WI38 (cell line): ENCODE results near the gene DOK4.
A peak's percentile ranks its signal among the peaks of the same experiment; 100 is the strongest.
"Not testable (repeated sequence)": the region's sequence is repeated elsewhere in the genome, so short reads cannot be mapped to it uniquely, and the experiment has no call there.

ENCODE experiments used
- H3K4me3 ChIP-seq: 2 replicates; pipeline ENCODE4 v1.5.1; 2011; ENCODE audit warnings: low read depth, mild to moderate bottlenecking, control low read depth, low read length
- TF ChIP-seq, protein P1 (sequence below): IDR thresholded peaks from 2 replicates; pipeline ENCODE4 v1.5.1; 2012; ENCODE audit warnings: low read depth, mild to moderate bottlenecking, control low read depth, low read length

Gene DOK4

DNA sequence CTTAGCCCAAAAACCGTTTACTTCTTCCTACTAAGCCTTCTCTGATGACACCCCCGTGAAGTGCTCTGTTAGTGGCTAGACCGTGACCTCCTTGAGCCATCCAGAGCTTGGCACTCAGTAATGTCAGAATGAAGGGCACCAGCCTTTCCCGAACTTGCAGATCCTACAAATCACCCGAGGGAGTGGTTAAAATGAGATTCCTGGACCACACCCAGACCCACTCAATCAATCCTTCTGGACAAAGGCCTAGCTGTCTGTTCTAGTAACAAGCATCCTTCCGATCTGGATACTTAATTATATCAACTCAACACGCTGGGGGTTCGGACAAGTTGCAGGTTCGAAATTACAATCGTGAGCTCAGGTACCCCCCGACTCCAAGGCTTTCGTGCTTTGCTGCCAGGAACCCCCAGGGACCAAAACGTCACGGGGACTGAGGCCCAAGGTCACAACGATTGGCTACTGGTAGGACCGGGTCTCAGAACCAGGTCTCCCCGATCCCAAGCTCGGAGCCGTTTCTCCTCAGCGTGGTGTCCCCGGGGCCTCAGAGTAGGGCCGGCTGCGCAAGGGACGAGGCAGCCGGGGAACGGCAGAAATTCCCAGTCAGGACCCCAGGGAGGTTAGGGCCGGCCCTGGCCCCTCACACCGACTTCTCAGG, 39.6 kb downstream of the DOK4 start:
- TF ChIP-seq, protein P1, sequence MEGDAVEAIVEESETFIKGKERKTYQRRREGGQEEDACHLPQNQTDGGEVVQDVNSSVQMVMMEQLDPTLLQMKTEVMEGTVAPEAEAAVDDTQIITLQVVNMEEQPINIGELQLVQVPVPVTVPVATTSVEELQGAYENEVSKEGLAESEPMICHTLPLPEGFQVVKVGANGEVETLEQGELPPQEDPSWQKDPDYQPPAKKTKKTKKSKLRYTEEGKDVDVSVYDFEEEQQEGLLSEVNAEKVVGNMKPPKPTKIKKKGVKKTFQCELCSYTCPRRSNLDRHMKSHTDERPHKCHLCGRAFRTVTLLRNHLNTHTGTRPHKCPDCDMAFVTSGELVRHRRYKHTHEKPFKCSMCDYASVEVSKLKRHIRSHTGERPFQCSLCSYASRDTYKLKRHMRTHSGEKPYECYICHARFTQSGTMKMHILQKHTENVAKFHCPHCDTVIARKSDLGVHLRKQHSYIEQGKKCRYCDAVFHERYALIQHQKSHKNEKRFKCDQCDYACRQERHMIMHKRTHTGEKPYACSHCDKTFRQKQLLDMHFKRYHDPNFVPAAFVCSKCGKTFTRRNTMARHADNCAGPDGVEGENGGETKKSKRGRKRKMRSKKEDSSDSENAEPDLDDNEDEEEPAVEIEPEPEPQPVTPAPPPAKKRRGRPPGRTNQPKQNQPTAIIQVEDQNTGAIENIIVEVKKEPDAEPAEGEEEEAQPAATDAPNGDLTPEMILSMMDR, result no peak
- H3K4me3 ChIP-seq, result peak overlapping the region; percentile 94

DNA sequence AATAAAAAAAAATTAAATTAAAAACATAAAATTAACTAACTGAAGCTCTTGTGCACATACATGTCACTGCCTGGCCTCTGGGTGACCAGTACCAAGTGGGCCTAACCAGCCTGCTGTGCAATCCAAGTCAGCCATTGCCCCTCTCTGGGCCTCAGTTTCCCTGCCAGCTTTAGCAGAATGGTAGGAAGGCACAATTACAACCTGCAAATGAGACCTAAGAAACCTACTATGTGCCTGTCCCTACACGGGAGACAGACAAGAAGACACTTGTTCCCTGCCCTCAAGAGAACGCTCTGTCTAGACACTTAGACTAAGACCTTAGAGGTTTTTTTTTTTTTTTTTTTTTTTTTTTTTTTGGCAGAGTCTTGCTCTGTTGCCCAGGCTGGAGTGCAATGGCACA, 40.8 kb downstream of the DOK4 start:
- H3K4me3 ChIP-seq, result no peak overlapping the region
- TF ChIP-seq, protein P1, result no peak

DNA sequence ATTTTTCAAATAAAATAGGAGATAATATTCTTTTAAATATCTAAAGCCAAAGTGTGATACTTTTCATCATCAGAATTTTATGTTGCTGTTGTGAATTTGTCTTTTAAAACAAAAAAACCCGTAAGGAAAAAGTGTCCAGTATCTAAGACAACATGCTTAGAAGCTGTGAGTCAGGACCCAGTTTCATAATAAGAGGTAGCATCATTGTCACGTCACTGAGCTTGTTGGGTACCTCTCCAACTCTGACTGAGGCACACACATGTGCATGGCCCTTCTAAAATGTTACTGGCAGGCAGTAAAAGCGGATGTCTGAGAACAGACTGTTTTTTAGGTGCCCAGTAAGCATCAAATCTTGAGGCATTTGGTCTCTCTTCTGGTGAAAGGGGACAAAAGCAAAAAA, 41.6 kb downstream of the DOK4 start:
- TF ChIP-seq, protein P1, result no peak
- no peak overlapping the region for H3K4me3 ChIP-seq

DNA sequence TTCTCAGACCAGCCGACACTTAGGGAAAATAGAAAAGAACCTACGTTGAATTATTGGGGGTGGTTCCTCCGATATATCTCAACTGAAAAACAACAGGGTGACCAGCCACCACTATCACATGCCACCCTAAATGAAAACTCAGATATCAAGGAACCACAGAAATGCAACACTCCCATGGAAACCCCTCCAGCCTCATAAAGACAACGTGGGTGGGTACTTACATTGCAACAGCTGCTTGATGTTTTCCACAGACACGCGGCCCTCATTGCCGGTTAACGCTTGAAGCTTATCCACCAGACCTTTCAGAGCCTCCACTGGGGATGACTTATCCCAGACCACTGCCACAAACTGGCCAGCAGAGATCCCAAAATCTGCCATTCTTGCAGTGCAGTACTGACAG, 45.7 kb downstream of the DOK4 start:
- H3K4me3 ChIP-seq, result not testable (repeated sequence)

DNA sequence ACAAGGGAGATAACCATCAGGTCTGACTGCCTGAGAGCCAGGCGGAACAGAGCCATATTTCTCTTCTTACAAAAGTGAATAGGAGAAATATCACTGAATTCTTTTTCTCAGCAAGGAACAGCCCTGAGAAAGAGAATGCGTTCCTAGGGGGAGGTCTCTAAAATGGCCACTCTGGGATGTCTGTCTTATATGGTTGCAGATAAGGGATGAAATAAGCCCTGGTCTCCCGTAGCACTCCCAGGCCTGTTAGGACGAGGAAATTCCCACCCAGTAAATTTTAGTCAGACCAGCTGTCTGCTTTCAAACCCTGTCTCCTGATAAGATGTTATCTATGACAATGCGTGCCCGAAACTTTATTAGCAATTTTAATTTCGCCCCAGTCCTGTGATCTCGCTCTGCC, 46.3 kb downstream of the DOK4 start:
- H3K4me3 ChIP-seq, result not testable (repeated sequence)

DNA sequence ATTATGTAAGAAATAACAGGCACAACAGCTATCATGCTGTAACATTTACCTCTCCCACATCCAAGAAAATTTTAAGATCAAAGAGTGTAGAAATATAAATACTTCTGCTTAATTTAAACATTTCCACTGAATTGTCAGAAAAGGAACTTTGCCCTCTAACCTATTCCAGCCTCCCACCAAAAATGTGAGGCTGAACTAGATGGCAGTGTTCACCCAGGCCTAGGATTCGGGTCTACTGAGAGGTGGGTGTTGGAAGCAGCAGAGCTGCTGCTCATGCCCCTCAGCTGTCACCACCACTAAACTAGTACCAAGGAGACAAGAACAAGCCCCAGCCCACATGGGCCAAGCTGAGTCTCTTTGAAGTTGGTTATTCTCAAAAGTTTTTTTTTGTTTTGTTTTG, 50.5 kb downstream of the DOK4 start:
- TF ChIP-seq, protein P1, result no peak
- no peak overlapping the region for H3K4me3 ChIP-seq

DNA sequence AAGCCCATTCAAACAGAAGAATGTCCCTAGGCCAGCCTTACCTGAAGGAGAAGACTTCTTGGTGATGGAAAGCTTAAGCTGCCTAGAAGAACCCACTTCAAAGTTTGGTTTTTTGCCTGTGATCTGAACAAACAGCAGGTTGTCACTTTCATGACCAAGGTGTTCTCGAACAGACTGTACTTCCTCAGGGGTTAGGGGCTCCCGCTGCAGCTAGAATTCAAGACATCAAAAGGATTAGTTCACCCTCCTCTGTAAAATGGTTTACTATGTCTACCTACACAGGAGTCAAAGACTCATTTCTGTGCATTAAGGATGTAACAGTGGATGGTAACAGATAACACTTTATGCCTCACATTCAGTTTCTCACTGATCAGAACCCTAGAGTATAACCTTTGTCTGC, 52.3 kb downstream of the DOK4 start:
- TF ChIP-seq, protein P1, result no peak
- H3K4me3 ChIP-seq, result no peak overlapping the region

DNA sequence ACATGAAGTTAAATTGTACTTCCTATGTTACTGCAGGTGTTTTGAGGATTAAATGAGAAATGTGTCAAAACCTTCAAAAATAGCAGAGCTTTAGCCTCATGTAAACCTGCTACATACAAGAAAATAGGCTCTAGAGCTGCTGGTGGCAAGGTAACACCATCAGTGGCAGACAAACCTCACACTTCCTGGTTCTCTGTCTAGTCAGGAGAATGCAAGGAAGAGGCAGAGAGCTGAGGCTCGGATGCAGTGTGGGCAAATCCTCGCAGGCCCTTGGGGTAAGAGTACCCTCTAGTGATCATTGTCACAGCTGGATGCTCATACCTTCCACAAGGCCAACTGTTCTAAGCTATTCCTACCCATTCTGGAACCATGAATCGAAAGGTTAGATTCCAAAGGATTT, 53.3 kb downstream of the DOK4 start:
- no peak overlapping the region for H3K4me3 ChIP-seq
- TF ChIP-seq, protein P1, result no peak
